Measurements from ENCODE around the gene C13orf46.
"Not testable (repeated sequence)": the region's sequence is repeated elsewhere in the genome, so short reads cannot be mapped to it uniquely, and the experiment has no call there.

The C13orf46 gene

GRCh38 chr13:113973218-113974164 lies at the start of gene C13orf46:
TSS of gene C13orf46 (minus strand) at chr13:113974076. CDS start at chr13:113973997, 79 bp downstream.
- no peak for DNase-seq (ENCODE audit: low read depth)
- TF ChIP-seq, protein P1, sequence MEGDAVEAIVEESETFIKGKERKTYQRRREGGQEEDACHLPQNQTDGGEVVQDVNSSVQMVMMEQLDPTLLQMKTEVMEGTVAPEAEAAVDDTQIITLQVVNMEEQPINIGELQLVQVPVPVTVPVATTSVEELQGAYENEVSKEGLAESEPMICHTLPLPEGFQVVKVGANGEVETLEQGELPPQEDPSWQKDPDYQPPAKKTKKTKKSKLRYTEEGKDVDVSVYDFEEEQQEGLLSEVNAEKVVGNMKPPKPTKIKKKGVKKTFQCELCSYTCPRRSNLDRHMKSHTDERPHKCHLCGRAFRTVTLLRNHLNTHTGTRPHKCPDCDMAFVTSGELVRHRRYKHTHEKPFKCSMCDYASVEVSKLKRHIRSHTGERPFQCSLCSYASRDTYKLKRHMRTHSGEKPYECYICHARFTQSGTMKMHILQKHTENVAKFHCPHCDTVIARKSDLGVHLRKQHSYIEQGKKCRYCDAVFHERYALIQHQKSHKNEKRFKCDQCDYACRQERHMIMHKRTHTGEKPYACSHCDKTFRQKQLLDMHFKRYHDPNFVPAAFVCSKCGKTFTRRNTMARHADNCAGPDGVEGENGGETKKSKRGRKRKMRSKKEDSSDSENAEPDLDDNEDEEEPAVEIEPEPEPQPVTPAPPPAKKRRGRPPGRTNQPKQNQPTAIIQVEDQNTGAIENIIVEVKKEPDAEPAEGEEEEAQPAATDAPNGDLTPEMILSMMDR (conservative IDR thresholded peaks at IDR 0.05; ENCODE audit: low read length) = no peak
- H3K4me3 ChIP-seq (ENCODE audit: low read length) = no peak within 1 kb of the TSS

GRCh38 chr13:114022876-114023275 lies 49.0 kb upstream of the C13orf46 start:
- no peak overlapping the region for H3K4me3 ChIP-seq (ENCODE audit: low read length)
- TF ChIP-seq, protein P1 (conservative IDR thresholded peaks at IDR 0.05; ENCODE audit: low read length) = no peak
- no peak for DNase-seq (ENCODE audit: low read depth)

DNA sequence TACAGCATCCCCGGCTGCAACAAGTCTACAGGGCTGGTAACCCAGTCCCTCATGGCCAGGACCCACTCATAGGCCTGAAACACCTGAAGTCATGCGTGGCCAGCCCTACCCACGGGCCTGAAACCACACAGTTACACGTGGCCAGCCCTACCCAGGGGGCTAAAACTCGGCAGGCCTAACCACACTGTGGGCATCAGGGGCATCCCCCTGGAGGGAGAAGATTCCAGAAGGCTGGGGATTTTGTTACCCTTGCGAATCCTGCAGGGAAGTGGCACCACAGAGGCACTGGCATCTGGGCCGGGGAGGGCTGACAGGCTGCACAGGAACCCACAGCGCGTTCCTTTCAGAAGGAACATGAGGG lies 48.4 kb upstream of the C13orf46 start:
- DNase-seq (ENCODE audit: low read depth) = no peak
- TF ChIP-seq, protein P1 (conservative IDR thresholded peaks at IDR 0.05; ENCODE audit: low read length) = no peak

DNA sequence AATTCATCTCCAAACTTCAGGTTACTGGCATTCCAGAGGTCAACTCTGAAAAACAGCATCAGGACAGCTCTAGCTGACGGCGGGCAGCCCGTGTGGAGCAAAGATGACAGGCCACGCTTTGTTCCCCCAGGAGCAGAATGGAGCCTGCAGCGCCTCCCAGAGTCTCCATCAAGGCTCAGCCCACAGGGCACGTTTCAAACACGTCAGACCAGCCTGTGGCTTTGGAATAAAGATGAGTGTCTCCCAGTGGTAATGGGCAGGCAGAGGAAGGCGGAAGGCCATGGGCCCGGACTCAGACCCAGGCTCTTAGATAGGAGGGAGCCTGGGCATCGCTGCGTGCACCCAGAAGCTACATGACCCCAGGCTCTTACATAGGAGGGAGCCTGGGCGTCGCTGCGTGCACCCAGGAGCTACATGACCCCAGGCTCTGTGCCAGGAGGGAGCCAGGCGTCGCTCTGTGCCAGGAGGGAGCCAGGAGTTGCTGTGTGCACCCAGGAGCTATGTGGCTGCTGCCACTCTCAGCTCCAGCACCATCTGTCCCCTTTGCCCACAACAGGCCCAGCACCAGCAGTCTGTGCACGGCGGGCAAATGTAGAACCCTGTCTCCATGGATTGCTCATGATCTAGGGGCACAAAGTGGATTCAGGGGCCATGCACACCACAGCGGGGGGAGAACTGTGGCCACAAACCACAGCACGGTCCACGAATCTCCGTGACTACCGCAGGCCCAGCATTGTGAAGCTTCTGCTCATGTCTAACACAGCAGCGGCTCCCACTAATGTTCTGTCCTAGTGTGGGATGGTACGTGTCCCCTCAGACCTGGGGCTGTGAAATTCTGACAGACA lies 47.8 kb upstream of the C13orf46 start:
- DNase-seq (ENCODE audit: low read depth) = no peak
- TF ChIP-seq, protein P1 (conservative IDR thresholded peaks at IDR 0.05; ENCODE audit: low read length) = no peak

More for the DNA sequence above, 48.4 kb upstream of the C13orf46 start:
- no peak overlapping the region for H3K4me3 ChIP-seq (ENCODE audit: low read length)

GRCh38 chr13:114020750-114021463 lies 47.0 kb upstream of the C13orf46 start:
- H3K4me3 ChIP-seq (ENCODE audit: low read length) = no peak overlapping the region
- no peak for DNase-seq (ENCODE audit: low read depth)
- TF ChIP-seq, protein P1 (conservative IDR thresholded peaks at IDR 0.05; ENCODE audit: low read length) = no peak

More for the DNA sequence above, 47.8 kb upstream of the C13orf46 start:
- H3K4me3 ChIP-seq (ENCODE audit: low read length) = no peak overlapping the region

- not testable (repeated sequence) for H3K4me3 ChIP-seq (ENCODE audit: low read length); DNase-seq (ENCODE audit: low read depth)
These were observed 46.3 kb upstream of the C13orf46 start for GRCh38 chr13:114020134-114020533.

DNA sequence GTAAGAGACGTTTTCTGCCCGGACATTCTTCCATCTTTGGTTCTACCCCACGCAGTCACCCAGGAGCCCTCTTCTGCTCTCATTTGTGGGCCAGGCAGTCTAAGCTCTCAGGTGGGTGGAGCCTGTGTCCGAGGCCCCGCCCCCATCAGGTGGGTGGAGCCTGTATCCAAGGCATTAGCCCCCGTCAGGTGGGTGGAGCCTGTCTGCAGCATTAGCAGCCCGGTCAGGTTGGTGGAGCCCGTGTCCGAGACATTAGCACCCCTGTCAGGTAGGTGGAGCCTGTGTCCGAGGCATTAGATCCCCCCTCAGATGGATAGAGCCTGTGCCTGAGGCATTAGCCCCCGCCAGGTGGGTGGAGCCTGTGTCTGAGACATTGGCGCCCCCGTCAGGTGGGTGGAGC lies 45.5 kb upstream of the C13orf46 start:
- no peak overlapping the region for H3K4me3 ChIP-seq (ENCODE audit: low read length)
- no peak for DNase-seq (ENCODE audit: low read depth)
- TF ChIP-seq, protein P1 (conservative IDR thresholded peaks at IDR 0.05; ENCODE audit: low read length) = no peak

Measured in AG10803 (cell line).